PFSK-1 (cell line): Measurements from ENCODE around the gene SNX11.

Experiments used
- FOXP2 ChIP-seq: optimal IDR thresholded peaks from 2 replicates; pipeline ENCODE3; 2011; ENCODE audit warnings: borderline replicate concordance, control low read depth, inconsistent platforms; ENCODE audit not compliant: insufficient read depth; ENCODE audit errors: extremely low read length, extremely low read depth
- POLR2AphosphoS5 ChIP-seq: IDR thresholded peaks from 2 replicates; pipeline ENCODE4 v1.6.1; 2012; ENCODE audit warnings: low read depth, mild to moderate bottlenecking, control low read depth, low read length, moderate library complexity
- REST ChIP-seq, 2 experiments: IDR thresholded peaks; 2 replicates each; pipeline versions ENCODE4 v1.6.1 to v1.8.0; 2011 to 2012; ENCODE audit warnings: low read depth in 2 of 2, low read length in 2 of 2, control low read depth in 1 of 2, inconsistent platforms in 1 of 2, mild to moderate bottlenecking in 1 of 2, moderate library complexity in 1 of 2; ENCODE audit not compliant: insufficient read depth in 1 of 2
- SIN3A ChIP-seq: IDR thresholded peaks from 2 replicates; pipeline ENCODE4 v1.6.1; 2012; ENCODE audit warnings: mild to moderate bottlenecking, low read length, moderate library complexity, borderline replicate concordance; ENCODE audit not compliant: insufficient read depth
- TAF1 ChIP-seq: IDR thresholded peaks from 2 replicates; pipeline ENCODE4 v1.6.1; 2012; ENCODE audit warnings: low read length, control low read depth, borderline replicate concordance; ENCODE audit not compliant: insufficient read depth

The SNX11 gene

GRCh38 chr17:48121923-48122664 is 14.5 kb downstream of the SNX11 start:
- no peak for TF ChIP-seq SIN3A
- no peak for TF ChIP-seq TAF1
- TF ChIP-seq POLR2AphosphoS5 = no peak
- TF ChIP-seq REST (IDR thresholded peaks at IDR 0.05; ENCODE audit: insufficient read depth in 1 of 2, low read depth in 2 of 2, low read length in 2 of 2) = no peak

- no peak for TF ChIP-seq TAF1
- no peak for TF ChIP-seq SIN3A
- no peak for TF ChIP-seq POLR2AphosphoS5
Measured at GRCh38 chr17:48122665-48123045, 15.1 kb downstream of the SNX11 start.

- TF ChIP-seq TAF1 (no peak), FOXP2 (no peak)
Measured at GRCh38 chr17:48123111-48123510, 15.5 kb downstream of the SNX11 start.

- TF ChIP-seq REST (IDR thresholded peaks at IDR 0.05; ENCODE audit: insufficient read depth in 1 of 2, low read depth in 2 of 2, low read length in 2 of 2) (no peak), TAF1 (no peak), SIN3A (no peak), FOXP2 (no peak), POLR2AphosphoS5 (no peak)
Measured at GRCh38 chr17:48123776-48124388, 16.3 kb downstream of the SNX11 start.

- TF ChIP-seq SIN3A = no peak
- TF ChIP-seq TAF1 = no peak
- TF ChIP-seq REST (IDR thresholded peaks at IDR 0.05; ENCODE audit: insufficient read depth in 1 of 2, low read depth in 2 of 2, low read length in 2 of 2) = no peak
- TF ChIP-seq POLR2AphosphoS5 = no peak
- TF ChIP-seq FOXP2 = no peak
Measured at GRCh38 chr17:48125829-48126531, 18.4 kb downstream of the SNX11 start.

- no peak for TF ChIP-seq REST (IDR thresholded peaks at IDR 0.05; ENCODE audit: insufficient read depth in 1 of 2, low read depth in 2 of 2, low read length in 2 of 2)
- no peak for TF ChIP-seq POLR2AphosphoS5
- TF ChIP-seq SIN3A = no peak
- TF ChIP-seq TAF1 = no peak
- TF ChIP-seq FOXP2 = no peak
Measured at GRCh38 chr17:48126532-48126850, 18.9 kb downstream of the SNX11 start.
